H1 (cell line): Measurements from ENCODE around the gene GDI2. TPM values are rescaled to one million over a fixed set of nuclear protein-coding genes. Genes with fewer than 3 reads are reported as not detected.

Experiments
- CTCF ChIA-PET: fragments of 300-600 bp; sonication (Branson Sonifier 250); formaldehyde crosslinking; loops from one replicate; lab custom pipeline; 2021; ENCODE audit not compliant: partially characterized antibody; lab: Charles Lee
- POLR2A ChIA-PET: fragments of 300-600 bp; sonication (Branson Sonifier 250); formaldehyde crosslinking; loops from one replicate; lab custom pipeline; 2021; ENCODE audit warnings: inconsistent platforms; ENCODE audit not compliant: partially characterized antibody; lab: Charles Lee
- DNase-seq, 2 experiments: peaks; one replicate each; pipeline versions ENCODE4 v3.0.0 to v3.0.0-alpha.2; 2010 to 2022; ENCODE audit warnings: low spot score in 2 of 2, low read depth in 1 of 2, mixed read lengths in 1 of 2
- FAIRE-seq: peaks from 2 replicates; lab custom pipeline; 2011; peaks lifted over from hg19 to GRCh38; lab: Jason Lieb, UNC
- H2AFZ ChIP-seq: 2 replicates; pipeline ENCODE4 v1.8.1; 2012; ENCODE audit warnings: low read length, inconsistent platforms
- H2AK5ac ChIP-seq: 2 replicates; pipeline ENCODE4 v1.6.1; 2013; ENCODE audit warnings: low read depth, low read length
- H2BK120ac ChIP-seq: replicated peaks from 2 replicates; pipeline ENCODE3; 2013; ENCODE audit warnings: low read depth, low read length, inconsistent platforms
- H2BK12ac ChIP-seq: 2 replicates; pipeline ENCODE4 v1.6.1; 2013; ENCODE audit warnings: low read depth, low read length
- H2BK15ac ChIP-seq: 2 replicates; pipeline ENCODE4 v1.6.1; 2013; ENCODE audit warnings: low read length
- H2BK20ac ChIP-seq: 2 replicates; pipeline ENCODE4 v1.6.1; 2013; ENCODE audit warnings: low read length
- H2BK5ac ChIP-seq: 2 replicates; pipeline ENCODE4 v1.6.1; 2013; ENCODE audit warnings: low read depth, low read length
- H3K14ac ChIP-seq: 2 replicates; pipeline ENCODE4 v1.6.1; 2013; ENCODE audit warnings: inconsistent platforms; ENCODE audit not compliant: insufficient read length
- H3K18ac ChIP-seq: 2 replicates; pipeline ENCODE4 v1.6.1; 2013; ENCODE audit warnings: low read length; ENCODE audit errors: extremely low read depth
- H3K23ac ChIP-seq: 2 replicates; pipeline ENCODE4 v1.6.1; 2013; ENCODE audit warnings: inconsistent platforms; ENCODE audit not compliant: insufficient read length
- H3K23me2 ChIP-seq: 2 replicates; pipeline ENCODE4 v1.6.1; 2013; ENCODE audit warnings: low read depth, low read length
- H3K27ac ChIP-seq: 2 replicates; pipeline ENCODE4 v1.6.1; 2011; ENCODE audit warnings: low read depth, low read length, inconsistent platforms
- H3K27me3 ChIP-seq, 4 experiments: replicated peaks in 1 of 4; 1 replicate in 1 of 4; 2 replicates in 3 of 4; pipeline versions ENCODE4 v1.6.1 to v1.8.1; 2011 to 2013; ENCODE audit warnings: low read length in 3 of 4, mild to moderate bottlenecking in 3 of 4, inconsistent platforms in 2 of 4, mixed read lengths in 2 of 4, moderate library complexity in 1 of 4; ENCODE audit not compliant: control insufficient read depth in 3 of 4, insufficient read depth in 3 of 4; ENCODE audit errors: extremely low read depth in 1 of 4
- H3K36me3 ChIP-seq, 4 experiments: 2 replicates each; pipeline versions ENCODE4 v1.6.1 to v1.8.1; 2011 to 2013; ENCODE audit warnings: mild to moderate bottlenecking in 4 of 4, low read length in 3 of 4, moderate library complexity in 2 of 4, control low read depth in 1 of 4, inconsistent platforms in 1 of 4; ENCODE audit not compliant: insufficient read depth in 4 of 4, control insufficient read depth in 2 of 4
- H3K4ac ChIP-seq: replicated peaks from 2 replicates; pipeline ENCODE3; 2013; ENCODE audit warnings: low read length, low read depth, mixed read lengths, inconsistent platforms; ENCODE audit not compliant: insufficient read length
- H3K4me1 ChIP-seq, 4 experiments: replicated peaks in 1 of 4; 1 replicate in 1 of 4; 2 replicates in 3 of 4; pipeline versions ENCODE4 v1.6.1 to v1.8.1; 2011 to 2013; ENCODE audit warnings: low read length in 3 of 4, inconsistent platforms in 2 of 4, mixed read lengths in 1 of 4; ENCODE audit not compliant: insufficient read depth in 4 of 4, control insufficient read depth in 3 of 4
- H3K4me2 ChIP-seq, 2 experiments: 2 replicates each; pipeline versions ENCODE4 v1.6.1 to v1.8.1; 2011 to 2013; ENCODE audit warnings: low read depth in 2 of 2, low read length in 2 of 2, control low read depth in 1 of 2, inconsistent platforms in 1 of 2, mild to moderate bottlenecking in 1 of 2; ENCODE audit not compliant: insufficient read depth in 1 of 2
- H3K4me3 ChIP-seq, 4 experiments: fragments of 200-600, 300-600 bp in 1 of 4; sonication (generic), shearing (Covaris generic), sonication (Bioruptor Twin) in 1 of 4; 2 replicates each; pipeline versions ENCODE4 v1.5.1 to v1.8.1; 2011 to 2016; ENCODE audit warnings: low read length in 4 of 4, low read depth in 3 of 4, control low read depth in 2 of 4, inconsistent platforms in 2 of 4, mild to moderate bottlenecking in 2 of 4, mixed read lengths in 1 of 4, moderate library complexity in 1 of 4; ENCODE audit not compliant: insufficient read depth in 2 of 4; ENCODE audit errors: extremely low read depth in 1 of 4
- H3K56ac ChIP-seq: replicated peaks from 2 replicates; pipeline ENCODE3; 2013; ENCODE audit warnings: low read depth, mild to moderate bottlenecking, mixed read lengths, low read length, inconsistent platforms; ENCODE audit not compliant: insufficient read length
- H3K79me1 ChIP-seq: 2 replicates; pipeline ENCODE4 v1.6.1; 2013; ENCODE audit warnings: low read depth, low read length, control low read depth
- H3K79me2 ChIP-seq, 2 experiments: 2 replicates each; pipeline versions ENCODE4 v1.6.1 to v1.8.1; 2012 to 2013; ENCODE audit warnings: low read length in 2 of 2, mild to moderate bottlenecking in 2 of 2, inconsistent platforms in 1 of 2; ENCODE audit not compliant: insufficient read depth in 2 of 2, control insufficient read depth in 1 of 2
- H3K9ac ChIP-seq, 4 experiments: replicated peaks in 1 of 4; 1 replicate in 1 of 4; 2 replicates in 3 of 4; pipeline versions ENCODE4 v1.6.1 to v1.8.1; 2011 to 2013; ENCODE audit warnings: low read depth in 3 of 4, low read length in 3 of 4, control low read depth in 2 of 4, mild to moderate bottlenecking in 2 of 4, moderate library complexity in 2 of 4, inconsistent platforms in 1 of 4; ENCODE audit errors: extremely low read depth in 1 of 4
- H3K9me3 ChIP-seq, 2 experiments: 2 replicates each; pipeline versions ENCODE4 v1.6.1 to v1.8.1; 2012 to 2013; ENCODE audit warnings: mild to moderate bottlenecking in 2 of 2, moderate library complexity in 2 of 2, control low read depth in 1 of 2, inconsistent platforms in 1 of 2, low read depth in 1 of 2, low read length in 1 of 2, mixed read lengths in 1 of 2; ENCODE audit not compliant: insufficient read depth in 2 of 2
- H4K20me1 ChIP-seq, 2 experiments: replicated peaks in 1 of 2; 2 replicates each; pipeline versions ENCODE3 to v1.8.1; 2011 to 2013; ENCODE audit warnings: inconsistent platforms in 2 of 2, low read length in 2 of 2, mild to moderate bottlenecking in 1 of 2; ENCODE audit not compliant: insufficient read depth in 2 of 2, control insufficient read depth in 1 of 2
- H4K5ac ChIP-seq: 2 replicates; pipeline ENCODE4 v1.6.1; 2013; ENCODE audit warnings: low read length, low read depth, mixed read lengths, inconsistent platforms; ENCODE audit not compliant: insufficient read length
- H4K8ac ChIP-seq: 2 replicates; pipeline ENCODE4 v1.8.0; 2013; ENCODE audit warnings: mild to moderate bottlenecking, moderate library complexity, low read length, inconsistent platforms; ENCODE audit not compliant: insufficient read depth; ENCODE audit errors: extremely low read depth
- H4K91ac ChIP-seq: replicated peaks from 2 replicates; pipeline ENCODE3; 2013; ENCODE audit warnings: low read length, mixed read lengths, inconsistent platforms; ENCODE audit not compliant: insufficient read length
- CHD1 ChIP-seq: IDR thresholded peaks from 2 replicates; pipeline ENCODE4 v1.6.1; 2012; ENCODE audit warnings: low read depth, low read length, improper control_type of control experiment
- CTBP2 ChIP-seq: IDR thresholded peaks from 2 replicates; pipeline ENCODE4 v1.7.0; 2011; ENCODE audit warnings: borderline replicate concordance, mild to moderate bottlenecking, moderate library complexity, mixed read lengths, low read length; ENCODE audit not compliant: insufficient read depth, insufficient read length
- EP300 ChIP-seq, 2 experiments: IDR thresholded peaks; 1 replicate in 1 of 2; 2 replicates in 1 of 2; pipeline ENCODE4 v1.6.1; 2011 to 2012; ENCODE audit warnings: low read depth in 2 of 2, low read length in 2 of 2, mild to moderate bottlenecking in 2 of 2, borderline replicate concordance in 1 of 2, inconsistent platforms in 1 of 2, moderate library complexity in 1 of 2
- KDM1A ChIP-seq: fragments of 200-600, 300-600 bp; sonication (generic); IDR thresholded peaks from 2 replicates; pipeline ENCODE4 v1.7.1; 2016; ENCODE audit warnings: mild to moderate bottlenecking, low read length, borderline replicate concordance
- PHF8 ChIP-seq: fragments of 200-600 bp; sonication (generic); conservative IDR thresholded peaks from 2 replicates; pipeline ENCODE4 v1.7.1; 2012; ENCODE audit warnings: low read depth, mild to moderate bottlenecking, inconsistent platforms, low read length, moderate library complexity
- POLR2A ChIP-seq, 2 experiments: IDR thresholded peaks; 1 replicate in 1 of 2; 2 replicates in 1 of 2; pipeline ENCODE4 v1.6.1; 2011; ENCODE audit warnings: low read depth in 2 of 2, low read length in 2 of 2, mild to moderate bottlenecking in 2 of 2; ENCODE audit errors: control extremely low read depth in 1 of 2
- POLR2AphosphoS5 ChIP-seq: IDR thresholded peaks from 2 replicates; pipeline ENCODE4 v1.6.1; 2011; ENCODE audit warnings: low read depth, low read length
- POU5F1 ChIP-seq: IDR thresholded peaks from 2 replicates; pipeline ENCODE4 v1.6.1; 2011; ENCODE audit warnings: low read depth, mild to moderate bottlenecking, low read length, moderate library complexity
- TAF1 ChIP-seq: IDR thresholded peaks from 2 replicates; pipeline ENCODE4 v1.6.1; 2011; ENCODE audit warnings: mild to moderate bottlenecking, low read depth, low read length
- ZNF274 ChIP-seq: IDR thresholded peaks from 2 replicates; pipeline ENCODE4 v1.7.0; 2012; ENCODE audit warnings: low read length, borderline replicate concordance; ENCODE audit errors: extremely low read depth
- WGBS, 2 experiments: shearing (Covaris generic) in 1 of 2; methylation state at CpG; one replicate each; pipeline versions ENCODE4 v1.1.6 to v1.1.7; 2013 to 2015; ENCODE audit warnings: low lambda C conversion rate in 2 of 2, mixed read lengths in 2 of 2, inconsistent platforms in 1 of 2, low coverage in 1 of 2, missing lambda C conversion rate in 1 of 2; ENCODE audit not compliant: insufficient replicate concordance in 2 of 2, insufficient coverage in 1 of 2, insufficient read length in 1 of 2; ENCODE audit errors: extremely low coverage in 1 of 2, missing lambda C conversion rate in 1 of 2; 5-methylcytosine and 5-hydroxymethylcytosine counted together
- polyA plus RNA-seq, 7 experiments: library from polyadenylated mRNA; depleted of rRNA in 3 of 7; stranded (reverse) in 5 of 7; unstranded in 2 of 7; fragments of >200 nt in 5 of 7; fragments of 200-250 nt in 2 of 7; gene quantifications; 1 replicate in 5 of 7; 2 replicates in 1 of 7; 4 replicates in 1 of 7; pipeline versions ENCODE4 v1.2.1 to v1.2.3, GENCODE V29; 2011 to 2013; ENCODE audit warnings: missing spikeins in 2 of 7, mixed read lengths in 2 of 7
- total RNA-seq: library from RNA; stranded (reverse); fragmentation: NEBNext Ultra II Directional; extraction: Animal tissue kit (Norgen Biotek cat#: 25700); gene quantifications from 2 replicates; pipeline ENCODE4 v1.2.1, GENCODE V29; 2021
- TF ChIP-seq, protein P1 (sequence below): IDR thresholded peaks from 2 replicates; pipeline ENCODE4 v1.6.1; 2011; ENCODE audit warnings: low read depth, mild to moderate bottlenecking, low read length; ENCODE audit not compliant: insufficient read depth

The GDI2 gene
- total and polyA plus RNA-seq, 2 of the 8 experiments (the other 6 are each of a cell fraction or from before 2014, with no cell fraction given): 168 to 385 TPM

DNA sequence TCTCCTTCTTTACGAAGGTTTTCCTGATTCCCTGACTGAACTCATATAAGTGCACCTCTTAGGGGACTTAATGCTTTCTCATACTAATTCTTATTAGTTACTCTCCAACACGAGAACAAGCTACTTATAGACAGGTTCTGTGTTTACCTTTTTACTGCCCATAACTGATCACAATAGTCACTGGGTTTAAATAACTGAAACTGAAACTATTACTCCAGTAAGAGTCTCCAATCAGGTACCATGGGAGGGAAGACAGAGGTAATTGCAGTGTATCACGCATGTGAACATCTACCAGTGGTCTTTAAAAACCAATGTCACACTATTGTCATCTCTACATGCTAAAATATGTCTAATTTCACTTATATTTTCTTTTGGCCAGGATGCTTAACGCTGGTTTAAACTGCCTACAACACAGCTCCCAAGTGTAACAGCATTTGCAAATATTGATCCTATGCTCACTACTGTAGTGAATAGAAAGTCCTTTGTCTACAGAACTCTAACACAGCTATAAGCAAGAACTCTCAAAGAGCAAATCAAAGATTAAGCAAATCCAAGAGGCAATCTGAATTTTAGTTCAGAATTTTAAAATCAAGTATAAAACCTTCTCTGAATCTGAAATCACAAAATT is 3.6 kb downstream of the GDI2 start:
- Histone ChIP-seq H3K27ac (no peak overlapping the region), H3K56ac (no peak overlapping the region), H3K9me3 (no peaks in the 10 kb centered on the region), H3K4me3 (0 out of 8 replicates have a peak overlapping the region, but pooled peaks of 1 of the 4 experiments have one; percentile 5), H4K5ac (no peak overlapping the region), H3K9ac (no peak overlapping the region), H4K91ac (no peak overlapping the region), H2BK20ac (no peak overlapping the region), H2BK5ac (no peak overlapping the region), H3K79me1 (no peaks in the 10 kb centered on the region; the same call in 1 of the 2 replicates), H3K4me1 (peaks cover 0 to 3% (median 0%) of the 10 kb centered on the region in 4 experiments; a peak in 1 of 7 replicates), H3K18ac (no peak overlapping the region), H3K23me2 (peaks cover 6% of the 10 kb centered on the region), H4K20me1 (peaks cover 23 to 28% of the 10 kb centered on the region in 2 experiments), H3K4ac (no peak overlapping the region), H2BK120ac (no peak overlapping the region), H3K23ac (no peak overlapping the region), H2AFZ (no peak overlapping the region), H4K8ac (no peak overlapping the region), H3K79me2 (peaks cover 69 to 90% of the 10 kb centered on the region in 2 experiments), H2BK12ac (no peak overlapping the region), H2BK15ac (no peak overlapping the region), H3K36me3 (peaks cover 0 to 14% (median 4%) of the 10 kb centered on the region in 4 experiments; a peak in 3 of 8 replicates), H3K14ac (no peak overlapping the region), H2AK5ac (no peak overlapping the region), H3K27me3 (no peaks in the 10 kb centered on the region), H3K4me2 (peak overlapping the region in 1 of 2 experiments; percentile 81; a peak in 1 of 4 replicates)
- DNase-seq: no peak
- POLR2A ChIA-PET: interaction anchor here (0.5 to 2.8 kb wide), 5 partner anchors 10 to 80 kb away, joined by 3 to 17 read pairs (median 3); partner anchors contain the start of genes ANKRD16 and FBH1
- no peak for FAIRE-seq
- 87% methylated on average over 4 of the region's 4 CpGs; no CpG with 5 or more reads in 1 of the 2 experiments for WGBS, 2 experiments
- CTCF ChIA-PET: interaction anchor here (1.0 to 2.2 kb wide), 3 partner anchors 11 to 64 kb away, joined by 3 to 13 read pairs (median 4); no protein-coding TSS in a partner anchor
- TF ChIP-seq KDM1A: no peak
- TF ChIP-seq POU5F1: no peak
- TF ChIP-seq POLR2AphosphoS5: no peak
- no peak for TF ChIP-seq ZNF274
- TF ChIP-seq POLR2A (IDR thresholded peaks at IDR 0.05; ENCODE audit: control extremely low read depth in 1 of 2, low read depth in 2 of 2, low read length in 2 of 2): no peak
- no peak for TF ChIP-seq TAF1
- TF ChIP-seq EP300 (IDR thresholded peaks at IDR 0.05; ENCODE audit: borderline replicate concordance in 1 of 2, low read depth in 2 of 2, low read length in 2 of 2): no peak
- TF ChIP-seq CTBP2: no peak
- TF ChIP-seq, protein P1, sequence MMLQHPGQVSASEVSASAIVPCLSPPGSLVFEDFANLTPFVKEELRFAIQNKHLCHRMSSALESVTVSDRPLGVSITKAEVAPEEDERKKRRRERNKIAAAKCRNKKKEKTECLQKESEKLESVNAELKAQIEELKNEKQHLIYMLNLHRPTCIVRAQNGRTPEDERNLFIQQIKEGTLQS: no peak
- TF ChIP-seq CHD1: no peak
- no peak for TF ChIP-seq PHF8
